Activated T-helper 1 cell treated with Interleukin-2 at 50 U/mL for 16 hours (primary cell): ENCODE measurements around the gene TIAM1.
A peak's percentile ranks its signal among the peaks of the same experiment; 100 is the strongest.

Experiments used
- DNase-seq: peaks from one replicate; pipeline ENCODE4 v3.0.0-alpha.2; 2020; ENCODE audit warnings: low read depth

Gene TIAM1

GRCh38 chr21:31343680-31344480 is at the start of gene TIAM1:
Gene TIAM1, minus strand, starts transcription at chr21:31344261. Its CDS starts 77,289 bp downstream, at chr21:31266972.
- no peak for DNase-seq

GRCh38 chr21:31387560-31388186 is 43.6 kb upstream of the TIAM1 start:
- no peak for DNase-seq

DNA sequence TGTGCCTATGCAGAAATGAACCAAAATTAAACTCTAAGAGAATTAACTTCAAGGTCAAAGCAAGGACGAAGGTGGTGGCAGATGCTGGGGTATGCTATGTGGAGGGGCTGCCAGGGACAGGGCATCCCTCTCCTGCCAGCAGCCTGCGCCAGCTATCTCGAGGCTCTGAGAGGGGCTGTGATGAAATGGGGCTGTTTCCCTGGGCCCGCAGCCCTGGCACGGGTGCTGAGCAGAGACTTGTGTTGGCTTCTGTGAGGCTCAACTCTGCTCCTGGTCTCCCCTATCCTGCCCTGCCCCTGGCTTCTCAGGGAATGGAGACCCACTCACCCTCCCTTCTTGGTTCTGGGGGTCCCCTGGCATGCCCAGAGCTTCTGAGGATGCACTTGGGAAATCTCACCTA is 41.9 kb upstream of the TIAM1 start:
- no peak for DNase-seq

DNA sequence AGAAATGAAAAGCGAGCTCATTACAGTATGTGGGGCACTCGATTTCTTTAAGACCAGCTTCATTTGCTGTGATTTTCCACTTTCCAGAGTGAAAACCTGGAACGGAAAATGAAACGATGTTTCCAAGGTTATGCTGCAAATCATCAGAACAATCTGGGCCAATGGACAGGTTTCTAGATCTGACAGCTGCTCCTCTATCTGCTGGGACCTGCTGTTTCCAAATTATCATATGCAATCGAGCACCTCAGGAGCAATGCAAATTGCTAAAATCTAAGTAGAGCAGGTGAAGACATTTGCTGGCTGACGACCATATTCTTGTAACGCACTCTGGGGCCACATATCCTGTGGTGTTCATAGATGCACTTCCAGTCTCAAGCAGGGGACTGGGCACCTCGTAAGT is 39.7 kb upstream of the TIAM1 start:
- no peak for DNase-seq

DNA sequence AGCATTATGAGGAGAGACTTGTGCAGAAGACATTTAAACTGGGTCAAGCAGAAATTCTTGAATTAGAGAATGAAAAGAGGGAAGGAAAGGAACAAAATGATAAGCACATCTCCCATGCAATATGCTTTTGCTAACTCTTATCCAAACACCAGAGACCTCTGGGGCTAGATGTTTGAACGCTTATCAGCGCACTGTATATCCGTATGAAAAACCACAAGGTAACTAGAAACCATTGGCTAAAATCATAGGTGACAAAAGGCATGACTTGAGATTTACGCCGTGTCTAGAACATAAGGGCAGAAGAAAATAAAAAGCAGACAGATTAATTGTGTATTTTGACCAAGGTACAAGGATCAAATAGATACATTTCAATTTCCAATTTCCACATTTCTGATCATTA is 38.0 kb upstream of the TIAM1 start:
- DNase-seq: no peak

- DNase-seq: no peak
Measured at GRCh38 chr21:31376301-31376700, 32.2 kb upstream of the TIAM1 start.

DNA sequence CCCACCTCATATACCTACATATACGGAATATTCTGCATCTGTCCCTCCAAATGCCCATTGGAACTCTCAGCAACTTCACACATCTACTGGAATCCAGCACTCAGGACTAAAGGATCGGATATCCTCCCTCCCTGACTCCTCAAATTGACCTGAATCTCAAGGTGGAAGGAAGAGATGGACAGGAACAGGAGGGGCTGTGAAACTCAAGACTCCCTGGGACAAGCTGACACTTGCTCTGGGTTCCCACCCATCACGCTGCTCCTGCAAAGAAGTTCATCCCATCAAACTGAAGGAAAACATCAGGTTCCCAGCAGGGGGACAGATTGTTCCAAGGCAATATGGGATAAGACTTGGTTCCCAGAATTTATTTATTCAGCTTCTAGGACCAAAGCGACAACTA is 30.3 kb upstream of the TIAM1 start:
- DNase-seq: no peak

DNA sequence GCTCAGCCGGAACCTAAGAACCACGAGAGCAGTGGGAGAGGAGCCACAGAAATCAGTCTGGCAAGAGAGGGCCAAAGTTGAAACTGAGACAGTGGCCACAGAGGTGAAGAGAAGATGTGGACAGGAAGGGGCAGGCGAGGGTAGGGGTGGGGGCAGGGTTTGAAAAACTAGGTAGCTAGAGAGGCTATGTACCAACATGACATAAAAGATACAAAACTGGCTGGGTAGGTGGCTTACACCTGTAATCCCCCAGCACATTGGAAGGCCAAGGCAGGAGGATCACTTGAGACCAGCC is 28.4 kb upstream of the TIAM1 start:
- no peak for DNase-seq

GRCh38 chr21:31371715-31372470 is 27.8 kb upstream of the TIAM1 start:
- DNase-seq: no peak

GRCh38 chr21:31370893-31371544 is 27.0 kb upstream of the TIAM1 start:
- no peak for DNase-seq

DNA sequence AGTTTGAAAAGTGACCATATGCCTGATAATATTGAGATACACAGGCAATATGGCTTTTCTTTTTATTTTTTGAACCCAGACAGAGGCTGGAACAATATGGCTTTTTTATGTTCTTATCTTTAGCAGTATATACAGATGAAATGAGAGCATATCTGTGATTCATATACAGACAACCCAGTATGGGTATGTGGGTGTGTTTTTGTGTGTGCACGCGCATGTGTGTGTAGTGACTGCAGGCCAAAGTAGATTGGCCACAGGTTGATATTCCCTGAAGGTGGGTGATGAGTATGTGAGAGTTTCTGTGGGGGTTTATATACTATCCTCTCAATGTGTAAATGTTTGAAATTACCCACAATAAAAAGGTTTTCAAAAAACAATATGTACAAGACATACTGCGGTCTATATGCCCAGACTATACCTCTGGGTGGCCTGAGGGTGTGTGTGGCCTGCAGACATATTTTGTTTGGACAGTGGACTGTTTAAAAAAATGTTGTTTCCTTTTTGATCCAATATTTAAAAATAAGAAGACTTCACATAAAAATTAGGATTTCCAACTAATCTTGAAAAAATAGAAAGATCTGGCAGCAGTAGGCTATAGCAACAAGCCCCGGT is 26.3 kb upstream of the TIAM1 start:
- DNase-seq: no peak

- DNase-seq: no peak
Measured at GRCh38 chr21:31368361-31368760, 24.3 kb upstream of the TIAM1 start.

DNA sequence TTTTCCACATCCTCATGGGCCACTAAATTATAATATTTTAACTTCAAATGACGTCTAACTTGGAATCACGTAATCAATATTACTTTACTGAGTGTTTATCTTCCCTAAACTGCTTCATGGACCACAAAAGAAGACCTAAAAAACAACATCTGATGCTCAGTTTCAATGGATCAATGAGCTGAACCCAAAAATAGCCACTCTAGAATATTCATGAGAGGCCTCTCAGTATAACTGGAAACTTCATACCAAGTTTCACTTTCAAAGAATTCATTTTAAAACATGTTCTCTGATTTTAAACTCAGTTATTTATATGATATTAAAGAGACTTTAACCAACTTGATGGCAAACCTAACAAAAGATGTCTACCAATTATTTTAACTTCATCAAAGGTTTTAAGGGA is 23.7 kb upstream of the TIAM1 start:
- DNase-seq: no peak

DNA sequence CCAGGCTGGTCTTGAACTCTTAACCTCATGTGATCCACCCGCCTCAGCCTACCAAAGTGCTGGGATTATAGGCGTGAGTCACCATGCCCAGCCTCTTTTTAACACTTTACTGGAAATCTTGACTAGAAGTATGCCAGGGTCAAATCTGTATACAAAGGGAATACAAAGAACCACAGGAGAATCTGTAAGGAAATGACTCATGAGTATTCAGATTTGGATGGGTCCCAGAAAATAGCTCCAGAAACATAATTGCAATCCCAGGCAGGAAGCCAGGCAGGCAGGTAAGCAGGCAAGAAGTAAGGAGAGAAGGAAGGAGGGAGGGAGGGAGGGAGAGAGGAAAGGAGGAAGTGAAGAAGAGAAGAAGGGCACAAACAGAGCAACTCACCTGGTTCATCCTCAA is 22.8 kb upstream of the TIAM1 start:
- DNase-seq: no peak

- DNase-seq: no peak
Measured at GRCh38 chr21:31364253-31364945, 20.3 kb upstream of the TIAM1 start.

- DNase-seq: no peak
Measured at GRCh38 chr21:31363720-31364119, 19.7 kb upstream of the TIAM1 start.

- no peak for DNase-seq
Measured at GRCh38 chr21:31360717-31361116, 16.7 kb upstream of the TIAM1 start.

DNA sequence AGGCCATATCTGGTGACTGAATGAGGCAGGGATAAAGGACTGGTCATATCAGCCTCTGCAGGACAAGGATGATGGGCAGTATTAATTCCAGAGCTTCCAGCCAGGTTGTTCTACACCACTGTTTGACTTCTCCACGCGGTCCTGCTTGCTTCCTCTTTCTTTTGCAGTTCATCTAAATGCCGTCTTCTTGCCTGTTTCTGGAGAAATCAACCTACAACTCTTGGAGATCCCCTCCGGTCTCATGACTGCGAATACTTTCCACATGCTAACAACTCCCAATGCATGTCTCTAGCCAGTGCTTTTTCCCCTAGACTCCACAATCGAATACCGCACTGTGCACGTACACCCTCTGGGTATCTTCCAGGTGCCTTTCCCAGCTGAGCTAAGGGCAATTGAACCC is 14.1 kb upstream of the TIAM1 start:
- DNase-seq: no peak

- no peak for DNase-seq
Measured at GRCh38 chr21:31356440-31356839, 12.4 kb upstream of the TIAM1 start.

- DNase-seq: peak; percentile 55
Measured at GRCh38 chr21:31354604-31355443, 10.8 kb upstream of the TIAM1 start.

GRCh38 chr21:31354122-31354521 is 10.1 kb upstream of the TIAM1 start:
- DNase-seq: no peak
